HCT116 (cell line): Measurements from ENCODE around the gene PLCXD3. TPM values are rescaled to one million over a fixed set of nuclear protein-coding genes. Genes with fewer than 3 reads are reported as not detected.

Experiments used
- ATAC-seq: fragments of 200-7000 bp; cut with Tn5 transposase; 2 replicates; pipeline ENCODE4 v1.9.1; 2020; ENCODE audit warnings: mild to moderate bottlenecking, moderate library complexity
- BruUV-seq: library from RNA; stranded (reverse); fragments of 400-500 nt; replicated peaks from 2 replicates; lab custom pipeline; 2021; lab: Mats Ljungman, UMichigan
- CTCF ChIA-PET: fragments of 300-600 bp; sonication (Branson Sonifier 250); formaldehyde crosslinking; loops from one replicate; lab custom pipeline; 2021; ENCODE audit warnings: antibody characterized with exemption; lab: Charles Lee
- POLR2A ChIA-PET: fragments of 300-600, 350-600 bp; sonication (Branson Sonifier 250); formaldehyde crosslinking; loops from one replicate; lab custom pipeline; 2021; ENCODE audit warnings: antibody characterized with exemption; lab: Charles Lee
- RAD21 ChIA-PET, 2 experiments: fragments of 300-600 bp; sonication (Branson Sonifier 250); formaldehyde crosslinking; loops; one replicate each; lab custom pipeline; 2023; ENCODE audit warnings: low total read pairs in 2 of 2; ENCODE audit not compliant: uncharacterized antibody in 2 of 2, unreplicated experiment in 2 of 2, low non-redundant PET in 1 of 2; lab: Charles Lee
- DNase-seq: peaks from one replicate; pipeline ENCODE4 v3.0.0-alpha.2; 2010; ENCODE audit warnings: low read depth, low spot score
- H2AFZ ChIP-seq: fragments of 200-600 bp; shearing (Covaris generic), sonication (generic); 2 replicates; pipeline ENCODE4 v1.6.1; 2017; ENCODE audit warnings: low read depth, mixed run types, mixed read lengths, antibody characterized with exemption, low read length; ENCODE audit not compliant: poor library complexity, severe bottlenecking
- H3K27ac ChIP-seq: 2 replicates; pipeline ENCODE4 v1.5.1; 2012; ENCODE audit warnings: low read depth, low read length
- H3K27me3 ChIP-seq: fragments of 200-600 bp; sonication (generic); 2 replicates; pipeline ENCODE4 v1.6.1; 2016; ENCODE audit warnings: mixed run types, low read length, mixed read lengths; ENCODE audit not compliant: insufficient read depth
- H3K36me3 ChIP-seq, 2 experiments: fragments of 200-500 bp in 1 of 2; fragments of 200-600 bp in 1 of 2; sonication (Bioruptor generic) in 1 of 2; sonication (generic) in 1 of 2; 2 replicates each; pipeline versions ENCODE4 v1.5.1 to v1.6.1; 2014 to 2016; ENCODE audit warnings: low read length in 2 of 2, inconsistent platforms in 1 of 2, mixed read lengths in 1 of 2, mixed run types in 1 of 2; ENCODE audit not compliant: insufficient read depth in 2 of 2, control insufficient read depth in 1 of 2
- H3K4me1 ChIP-seq, 2 experiments: fragments of 200-600 bp in 1 of 2; sonication (generic) in 1 of 2; 2 replicates each; pipeline versions ENCODE4 v1.5.1 to v1.6.1; 2012 to 2017; ENCODE audit warnings: low read length in 2 of 2, inconsistent platforms in 1 of 2, mild to moderate bottlenecking in 1 of 2, mixed read lengths in 1 of 2, mixed run types in 1 of 2, moderate library complexity in 1 of 2; ENCODE audit not compliant: insufficient read depth in 2 of 2, control insufficient read depth in 1 of 2
- H3K4me2 ChIP-seq: fragments of 200-600 bp; sonication (generic); 2 replicates; pipeline ENCODE4 v1.6.1; 2017; ENCODE audit warnings: mixed run types, low read length, mixed read lengths
- H3K4me3 ChIP-seq, 2 experiments: fragments of 200-600 bp in 1 of 2; sonication (generic) in 1 of 2; replicated peaks in 1 of 2; 2 replicates each; pipeline ENCODE4 v1.5.1; 2011 to 2016; ENCODE audit warnings: low read length in 2 of 2, control low read depth in 1 of 2, low read depth in 1 of 2, mild to moderate bottlenecking in 1 of 2, mixed read lengths in 1 of 2, mixed run types in 1 of 2
- H3K79me2 ChIP-seq: fragments of 200-600 bp; sonication (generic); 2 replicates; pipeline ENCODE4 v1.6.1; 2017; ENCODE audit warnings: mild to moderate bottlenecking, mixed run types, low read length, moderate library complexity, mixed read lengths; ENCODE audit not compliant: insufficient read depth
- H3K9ac ChIP-seq: fragments of 200-600 bp; sonication (generic); 2 replicates; pipeline ENCODE4 v1.6.1; 2016; ENCODE audit warnings: low read length, mixed read lengths
- H3K9me2 ChIP-seq: fragments of 200-600 bp; sonication (generic), shearing (Covaris generic); 2 replicates; pipeline ENCODE4 v1.6.1; 2017; ENCODE audit warnings: mixed run types, mild to moderate bottlenecking, moderate library complexity; ENCODE audit not compliant: insufficient read depth
- H3K9me3 ChIP-seq, 2 experiments: fragments of 200-500 bp in 1 of 2; fragments of 200-600 bp in 1 of 2; sonication (Bioruptor generic) in 1 of 2; sonication (generic) in 1 of 2; 2 replicates each; pipeline ENCODE4 v1.6.1; 2014 to 2017; ENCODE audit warnings: low read length in 2 of 2, mixed read lengths in 2 of 2, inconsistent platforms in 1 of 2, low read depth in 1 of 2, mild to moderate bottlenecking in 1 of 2, mixed run types in 1 of 2, moderate library complexity in 1 of 2; ENCODE audit not compliant: control insufficient read depth in 1 of 2, insufficient read depth in 1 of 2
- H4K20me1 ChIP-seq: fragments of 200-600 bp; sonication (generic), shearing (Covaris generic); 2 replicates; pipeline ENCODE4 v1.6.1; 2017; ENCODE audit warnings: mixed run types, mild to moderate bottlenecking, moderate library complexity; ENCODE audit not compliant: insufficient read depth
- ATF3 ChIP-seq: IDR thresholded peaks from 2 replicates; pipeline ENCODE4 v1.6.1; 2012
- CEBPB ChIP-seq: IDR thresholded peaks from 2 replicates; pipeline ENCODE4 v1.6.1; 2012; ENCODE audit warnings: low read depth
- CTCF ChIP-seq, 3 experiments: fragments of 200-600 bp in 1 of 3; sonication (generic) in 1 of 3; IDR thresholded peaks in 2 of 3; conservative IDR thresholded peaks in 1 of 3; 2 replicates each; pipeline ENCODE4 v1.5.1; 2012 to 2017; ENCODE audit warnings: low read depth in 2 of 3, low read length in 2 of 3, antibody characterized with exemption in 1 of 3, borderline replicate concordance in 1 of 3, control low read depth in 1 of 3, mild to moderate bottlenecking in 1 of 3, mixed read lengths in 1 of 3, mixed run types in 1 of 3, moderate library complexity in 1 of 3; ENCODE audit not compliant: insufficient read depth in 1 of 3
- EGR1 ChIP-seq: IDR thresholded peaks from 2 replicates; pipeline ENCODE4 v1.6.1; 2012; ENCODE audit warnings: low read depth
- EZH2 ChIP-seq: fragments of 200-600 bp; sonication (generic); IDR thresholded peaks from 2 replicates; pipeline ENCODE4 v1.6.1; 2017; ENCODE audit warnings: antibody characterized with exemption, mixed run types
- EZH2phosphoT487 ChIP-seq: fragments of 200-600 bp; IDR thresholded peaks from 2 replicates; pipeline ENCODE4 v1.6.1; 2018; ENCODE audit warnings: antibody characterized with exemption, borderline replicate concordance
- MAX ChIP-seq: IDR thresholded peaks from 2 replicates; pipeline ENCODE4 v1.6.1; 2012
- SRF ChIP-seq: IDR thresholded peaks from 2 replicates; pipeline ENCODE4 v1.6.1; 2012; ENCODE audit warnings: low read depth
- TCF7L2 ChIP-seq: IDR thresholded peaks from 2 replicates; pipeline ENCODE4 v1.7.0; 2011; ENCODE audit warnings: borderline replicate concordance, inconsistent platforms; ENCODE audit not compliant: insufficient read depth, insufficient read length; ENCODE audit errors: extremely low read depth
- intact Hi-C: fragments of 100-400 bp; cut with micrococcal nuclease; formaldehyde crosslinking; loops from 2 replicates; pipeline ENCODE4 v1.10.0; 2022
- total RNA-seq: library from RNA; stranded (reverse); gene quantifications from one replicate; pipeline ENCODE4 v1.2.1, GENCODE V29; 2021; ENCODE audit not compliant: unreplicated experiment
- TF ChIP-seq, protein P1 (sequence below): IDR thresholded peaks from 2 replicates; pipeline ENCODE4 v1.6.1; 2011; ENCODE audit warnings: mild to moderate bottlenecking, low read length, moderate library complexity; ENCODE audit not compliant: insufficient replicate concordance; ENCODE audit errors: extremely low read depth

Gene PLCXD3
- total RNA-seq, 1 experiment from 2014 or later = not detected

DNA sequence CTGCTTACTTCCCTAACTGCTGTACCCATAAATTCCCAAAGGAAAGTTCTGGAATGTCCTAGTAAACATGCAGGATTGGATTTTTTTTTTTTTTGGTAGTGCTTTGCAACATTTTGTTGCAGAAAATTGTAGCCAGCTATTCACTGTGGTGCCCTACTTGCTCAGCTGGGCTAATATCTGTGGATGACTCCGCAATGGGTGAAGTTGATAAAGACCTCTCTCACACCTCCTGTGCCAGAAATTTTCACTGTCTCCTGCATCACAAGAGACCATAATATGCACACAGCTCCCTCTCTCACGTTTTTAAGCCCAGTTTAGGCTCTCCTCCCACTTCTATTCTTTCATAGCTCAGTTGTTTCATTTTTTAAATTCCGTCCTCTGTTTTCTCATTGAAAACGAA, 160.6 kb downstream of the PLCXD3 start:
- H3K36me3 ChIP-seq = no peaks in the 10 kb centered on the region
- no peaks in the 10 kb centered on the region for H4K20me1 ChIP-seq
- DNase-seq (no peak), ATAC-seq (no peak)
- H3K9me2 ChIP-seq = no peaks in the 10 kb centered on the region
- ChIA-PET POLR2A (no interaction called here), RAD21 (no interaction called here), CTCF (no interaction called here)
- no peaks in the 10 kb centered on the region for H3K9me3 ChIP-seq
- H2AFZ ChIP-seq = no peak overlapping the region
- intact Hi-C loops = no loop called here
- H3K4me2 ChIP-seq = no peak overlapping the region
- H3K4me3 ChIP-seq = no peak overlapping the region
- BruUV-seq = no TSS peak
- TF ChIP-seq CEBPB (no peak), EZH2 (no peak), ATF3 (no peak), EGR1 (no peak), EZH2phosphoT487 (no peak), SRF (no peak), TCF7L2 (no peak), CTCF (IDR thresholded peaks at IDR 0.05 in 2 of 3, conservative IDR thresholded peaks at IDR 0.05 in 1 of 3; ENCODE audit: borderline replicate concordance in 1 of 3, insufficient read depth in 1 of 3, low read depth in 2 of 3, low read length in 2 of 3) (no peak), MAX (no peak)
- TF ChIP-seq, protein P1, sequence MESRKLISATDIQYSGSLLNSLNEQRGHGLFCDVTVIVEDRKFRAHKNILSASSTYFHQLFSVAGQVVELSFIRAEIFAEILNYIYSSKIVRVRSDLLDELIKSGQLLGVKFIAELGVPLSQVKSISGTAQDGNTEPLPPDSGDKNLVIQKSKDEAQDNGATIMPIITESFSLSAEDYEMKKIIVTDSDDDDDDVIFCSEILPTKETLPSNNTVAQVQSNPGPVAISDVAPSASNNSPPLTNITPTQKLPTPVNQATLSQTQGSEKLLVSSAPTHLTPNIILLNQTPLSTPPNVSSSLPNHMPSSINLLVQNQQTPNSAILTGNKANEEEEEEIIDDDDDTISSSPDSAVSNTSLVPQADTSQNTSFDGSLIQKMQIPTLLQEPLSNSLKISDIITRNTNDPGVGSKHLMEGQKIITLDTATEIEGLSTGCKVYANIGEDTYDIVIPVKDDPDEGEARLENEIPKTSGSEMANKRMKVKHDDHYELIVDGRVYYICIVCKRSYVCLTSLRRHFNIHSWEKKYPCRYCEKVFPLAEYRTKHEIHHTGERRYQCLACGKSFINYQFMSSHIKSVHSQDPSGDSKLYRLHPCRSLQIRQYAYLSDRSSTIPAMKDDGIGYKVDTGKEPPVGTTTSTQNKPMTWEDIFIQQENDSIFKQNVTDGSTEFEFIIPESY = no peak
- 0 out of 2 replicates have a peak, but pooled peaks cover 6% of the 10 kb centered on the region for H3K27me3 ChIP-seq
- H3K9ac ChIP-seq = no peak overlapping the region
- H3K79me2 ChIP-seq = no peaks in the 10 kb centered on the region
- H3K4me1 ChIP-seq = no peaks in the 10 kb centered on the region
- H3K27ac ChIP-seq = no peak overlapping the region
